ENCODE data around the gene TNNT2.

The TNNT2 gene

GRCh38 chr1:201313086-201313485 lies 64.4 kb downstream of the TNNT2 start:
- DNase-seq (ENCODE audit: low read depth), result no peak

- DNase-seq (ENCODE audit: low read depth), result no peak
These were observed 65.2 kb downstream of the TNNT2 start for GRCh38 chr1:201312298-201312697.

DNA sequence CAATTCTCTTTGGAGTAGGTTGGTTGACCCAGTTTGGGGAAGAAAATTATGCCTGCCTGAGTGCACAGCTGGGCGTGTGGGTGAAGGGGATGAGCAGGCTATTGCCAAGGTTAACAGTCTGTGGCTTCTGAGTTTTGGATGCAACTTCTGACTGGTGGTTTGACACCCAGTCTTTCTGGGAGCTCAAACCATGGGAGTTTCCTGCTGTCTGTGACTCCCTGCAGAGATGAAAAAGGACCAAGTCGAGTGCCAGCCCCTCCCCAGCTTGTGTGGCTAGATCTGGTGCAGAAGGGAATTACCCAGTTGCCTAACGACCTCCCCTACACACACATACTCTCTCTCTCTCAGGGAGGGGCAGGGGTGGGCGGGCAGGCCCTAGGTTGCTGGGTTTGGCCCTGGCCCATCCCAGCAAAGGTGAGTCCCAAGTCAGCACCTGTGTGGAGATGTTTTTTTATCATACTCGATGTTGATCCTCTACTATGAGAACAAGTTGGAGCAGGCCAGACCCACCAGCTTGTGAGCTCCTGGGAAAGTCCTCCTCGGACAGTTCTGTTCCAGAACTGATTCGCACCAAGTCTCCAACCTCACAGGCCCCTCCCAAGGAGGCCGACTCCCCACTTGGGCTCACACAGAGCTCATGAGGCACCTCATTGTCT lies 66.0 kb downstream of the TNNT2 start:
- DNase-seq (ENCODE audit: low read depth), result no peak

GRCh38 chr1:201310986-201311355 lies 66.5 kb downstream of the TNNT2 start:
- no peak for DNase-seq (ENCODE audit: low read depth)

DNA sequence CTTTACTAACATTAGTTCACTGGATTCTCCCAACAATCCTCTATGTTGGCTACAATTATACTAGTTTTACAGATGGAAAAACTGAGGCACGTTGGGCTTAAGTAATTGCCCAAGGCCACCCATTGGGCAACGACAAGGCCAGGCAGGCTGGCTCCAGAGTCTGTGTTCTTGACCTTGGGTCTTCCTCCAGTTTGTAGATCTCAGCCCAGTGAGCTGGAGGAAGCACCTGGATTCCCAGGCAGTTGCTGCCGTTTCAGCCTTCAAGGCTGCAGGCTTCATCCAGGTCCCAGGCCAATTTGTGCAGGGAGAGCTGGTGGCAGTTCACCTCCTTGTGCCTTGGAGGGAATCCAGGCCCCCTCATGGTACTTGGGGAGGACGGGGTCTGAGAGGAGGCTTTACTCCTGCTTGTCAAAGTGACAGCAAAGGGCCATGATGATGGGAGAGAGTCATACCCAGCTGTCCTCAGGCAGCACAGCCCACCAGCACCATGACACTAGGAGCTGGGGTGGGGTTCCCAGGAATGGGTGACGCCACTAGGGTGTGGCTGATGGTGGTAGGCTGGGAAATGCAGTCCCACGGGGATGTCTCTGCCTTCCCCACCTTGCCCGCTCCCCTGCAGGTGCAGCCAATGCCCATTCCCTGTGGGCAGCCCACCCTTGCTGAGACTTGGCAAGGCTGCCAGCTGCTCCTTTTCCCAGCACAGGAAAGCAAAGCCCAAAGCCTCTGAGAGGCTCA lies 67.1 kb downstream of the TNNT2 start:
- DNase-seq (ENCODE audit: low read depth), result no peak

- no peak for DNase-seq (ENCODE audit: low read depth)
These were observed 68.1 kb downstream of the TNNT2 start for GRCh38 chr1:201309416-201309815.
